GM19238 (cell line): Measurements from ENCODE around the gene TEX9.
A peak's percentile ranks its signal among the peaks of the same experiment; 100 is the strongest.
"Not testable (repeated sequence)": the region's sequence is repeated elsewhere in the genome, so short reads cannot be mapped to it uniquely, and the experiment has no call there.

Source experiments
- DNase-seq: peaks from one replicate; pipeline ENCODE4 v3.0.0; 2011; ENCODE audit warnings: low spot score; ENCODE audit not compliant: insufficient read length

TEX9 gene

DNA sequence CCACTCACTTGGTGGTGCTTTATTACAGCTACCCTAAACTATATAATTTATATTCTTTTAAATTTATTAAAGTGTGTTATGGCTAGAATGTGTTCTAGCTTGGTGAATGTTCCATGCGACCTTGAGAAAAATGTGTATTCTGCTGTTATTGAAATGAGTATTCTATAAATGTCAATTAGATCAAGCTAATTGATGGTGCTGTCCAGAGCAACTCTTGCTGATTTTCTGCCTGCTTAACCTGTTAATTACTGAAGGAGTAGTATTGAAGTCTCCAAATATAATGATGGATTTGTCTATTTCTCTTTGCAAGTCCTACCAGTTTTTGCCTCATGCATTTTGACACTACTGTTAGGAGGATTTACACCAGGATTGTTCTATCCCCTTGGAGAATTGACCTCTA, 3.2 kb upstream of the TEX9 start:
- DNase-seq = no peak

DNA sequence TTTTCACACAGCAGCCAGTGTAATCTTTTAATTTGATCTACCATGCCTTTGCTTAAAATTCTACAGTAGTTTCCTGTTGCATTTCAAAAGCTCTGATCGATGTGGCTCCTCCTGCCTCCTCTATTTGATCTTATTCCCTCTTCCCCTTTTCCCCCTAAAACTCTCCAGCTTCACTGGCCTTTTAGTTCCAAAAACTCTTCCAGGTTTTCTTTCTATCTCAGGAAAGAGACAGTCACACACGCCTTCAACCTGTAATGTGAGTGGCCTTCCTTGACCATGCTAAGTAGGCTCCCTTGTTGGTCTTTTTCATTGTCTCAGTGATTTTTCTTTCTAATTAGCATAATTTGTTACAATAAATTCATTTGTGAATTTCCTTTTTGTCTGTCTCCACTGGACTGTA, 985 bp downstream of the TEX9 start:
- no peak for DNase-seq

DNA sequence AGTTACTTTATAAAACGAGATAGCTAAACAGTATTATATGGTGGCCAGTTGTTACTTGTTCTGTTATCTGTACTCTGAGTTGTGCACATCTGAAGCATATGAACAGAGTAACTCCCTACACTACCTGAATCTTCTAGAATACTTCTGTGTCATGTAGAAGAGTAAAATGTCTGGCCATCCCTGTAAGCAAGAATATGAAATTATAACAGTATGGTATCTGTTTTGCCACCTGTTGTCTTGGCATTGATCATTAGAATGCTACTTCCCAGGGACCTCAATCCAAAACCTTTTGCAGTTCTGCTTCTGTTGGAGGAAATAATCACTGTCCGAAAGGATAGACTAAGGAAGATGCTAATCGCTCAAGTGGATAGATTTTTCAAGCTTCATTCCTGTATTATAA, 1.9 kb downstream of the TEX9 start:
- DNase-seq = no peak

DNA sequence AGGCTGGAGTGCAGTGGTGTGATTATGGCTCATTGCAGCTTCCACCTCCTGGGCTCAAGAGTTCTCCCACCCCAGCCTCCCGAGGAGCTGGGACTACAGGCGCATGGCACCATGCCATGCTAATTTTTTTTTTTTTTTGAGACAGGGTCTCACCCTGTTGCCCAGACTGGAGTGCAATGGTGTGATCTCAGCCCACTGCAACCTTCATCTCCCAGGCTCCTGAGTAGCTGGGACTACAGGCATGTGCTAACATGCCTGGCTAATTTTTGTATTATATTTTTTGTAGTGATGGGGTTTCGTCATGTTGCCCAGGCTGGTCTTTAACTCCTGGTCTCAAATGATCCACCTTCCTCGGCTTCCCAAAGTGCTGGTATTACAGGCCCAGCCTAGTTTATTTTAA, 4.0 kb downstream of the TEX9 start:
- no peak for DNase-seq

DNA sequence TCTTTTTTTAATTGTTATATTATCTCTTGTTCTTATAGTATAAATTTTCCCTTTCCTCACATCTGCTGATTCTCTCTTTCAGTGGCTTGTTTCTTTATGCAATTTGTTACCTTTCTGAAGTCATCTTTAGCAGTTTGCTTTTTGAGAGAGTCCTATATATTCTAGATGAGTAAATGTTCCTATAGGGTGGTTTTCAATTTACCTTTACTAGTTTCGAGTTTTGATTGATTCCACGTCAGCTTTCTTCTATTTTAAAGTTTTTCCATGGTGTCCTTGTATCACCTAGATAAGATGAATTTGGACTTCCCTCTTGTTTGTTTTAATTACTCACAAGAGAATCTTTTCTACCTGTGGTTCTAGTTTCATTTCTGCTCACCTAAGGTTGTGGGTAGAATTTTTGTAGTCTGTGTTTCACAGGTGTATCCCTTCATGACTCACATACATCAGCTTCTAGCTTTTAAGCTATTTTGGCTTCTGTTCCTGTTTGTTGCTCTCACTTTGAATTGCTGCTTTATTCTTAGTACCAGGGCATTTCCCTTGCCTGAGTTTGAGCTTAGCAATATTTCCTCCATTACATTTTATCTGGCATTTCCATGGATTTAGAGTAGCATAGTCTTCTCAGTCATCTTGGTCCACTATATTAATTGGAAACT, 6.4 kb downstream of the TEX9 start:
- DNase-seq = peak; percentile 5

DNA sequence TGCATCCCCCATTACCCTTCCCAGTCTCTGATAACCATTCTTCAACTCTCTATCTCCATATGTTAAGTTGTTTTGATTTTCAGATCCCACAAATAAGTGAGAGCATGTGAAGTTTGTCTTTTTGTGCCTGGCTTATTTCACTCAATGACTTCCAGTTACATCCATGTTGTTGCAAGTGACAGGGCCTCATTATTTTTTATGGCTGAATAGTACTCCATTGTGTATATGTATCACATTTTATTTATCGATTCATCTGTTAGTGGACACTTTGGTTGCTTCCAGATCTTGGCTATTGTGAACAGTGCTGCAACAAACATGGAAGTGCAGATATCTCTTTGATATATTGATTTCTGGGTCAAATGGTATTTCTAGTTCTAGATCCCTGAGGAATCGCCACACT, 9.5 kb downstream of the TEX9 start:
- DNase-seq = not testable (repeated sequence)

DNA sequence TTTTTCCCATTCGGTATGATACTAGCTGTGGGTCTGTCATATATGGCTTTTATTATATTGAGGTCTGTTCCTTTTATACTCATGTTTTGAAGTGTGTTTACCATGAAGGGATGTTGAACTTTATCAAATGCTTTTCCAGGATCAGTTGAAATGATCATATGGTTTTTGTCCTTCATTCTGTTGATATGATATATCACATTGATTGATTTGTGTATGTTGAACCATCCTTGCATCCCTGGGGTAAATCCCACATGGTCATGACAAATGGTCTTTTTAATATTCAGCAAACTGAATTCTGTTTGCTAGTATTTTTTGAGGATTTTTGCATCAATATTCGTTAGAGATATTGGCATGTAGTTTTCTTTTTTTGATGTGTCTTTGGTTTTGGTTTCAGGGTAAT, 12.6 kb downstream of the TEX9 start:
- not testable (repeated sequence) for DNase-seq

DNA sequence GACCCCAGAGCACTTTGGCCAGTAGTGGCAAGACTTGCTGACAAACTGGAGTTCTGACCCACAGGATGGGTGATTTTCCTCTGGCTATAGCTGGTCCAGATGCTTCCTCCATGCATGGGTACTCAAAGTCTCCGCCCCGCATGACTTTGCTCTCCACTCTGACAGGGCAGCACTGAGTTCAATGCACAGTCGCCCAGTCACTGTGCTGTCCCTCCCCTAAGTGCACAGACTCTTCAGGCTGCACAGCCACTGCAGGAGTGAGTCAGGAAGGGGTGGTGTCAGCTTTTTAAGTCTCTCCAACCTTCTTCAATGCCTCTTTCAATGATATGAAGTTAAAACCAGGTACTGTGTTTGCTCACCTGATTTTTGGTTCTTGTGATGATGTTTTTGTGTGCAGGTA, 17.8 kb downstream of the TEX9 start:
- DNase-seq = no peak

DNA sequence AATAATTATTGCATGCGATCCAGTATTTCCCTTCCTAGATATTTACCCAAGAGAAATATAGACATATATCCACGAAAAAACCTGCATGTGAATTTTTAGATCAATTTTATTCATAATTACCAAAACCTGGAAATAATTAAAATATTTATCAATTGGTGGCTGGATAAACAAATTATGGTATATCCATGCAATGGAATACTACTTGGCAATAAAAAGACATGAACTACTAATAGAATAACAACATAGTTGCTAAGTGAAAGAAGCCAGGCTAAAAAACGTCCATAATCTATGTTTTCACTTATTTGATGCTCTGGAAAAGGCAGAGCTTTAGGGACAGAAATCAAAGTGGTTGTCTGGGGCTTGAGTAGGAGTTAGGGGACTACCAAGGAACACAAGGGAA, 20.7 kb downstream of the TEX9 start:
- no peak for DNase-seq

DNA sequence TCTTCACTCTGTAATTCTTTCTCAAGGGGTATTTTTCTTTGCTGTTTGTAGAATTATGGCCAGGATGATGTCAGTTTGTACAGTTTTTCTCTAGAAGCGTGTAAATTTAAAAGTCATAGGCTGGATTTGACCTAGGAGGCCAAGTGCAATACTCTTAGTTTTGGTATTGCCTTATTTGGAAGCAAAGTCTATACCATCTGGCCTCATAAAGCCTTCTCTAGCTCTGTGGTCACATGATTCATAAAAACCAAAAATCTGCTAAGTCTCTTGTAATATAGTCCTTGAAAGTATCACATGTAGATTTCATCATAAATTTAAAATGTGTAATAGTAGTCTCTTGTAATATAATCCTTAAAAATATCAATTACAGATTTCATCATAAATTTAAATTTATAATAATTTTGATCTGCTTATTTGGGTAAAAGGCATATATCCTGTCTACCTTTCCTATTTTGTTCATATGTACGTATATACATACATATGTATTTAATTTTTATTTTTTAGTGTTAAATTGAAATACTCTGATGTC, 25.6 kb downstream of the TEX9 start:
- no peak for DNase-seq

DNA sequence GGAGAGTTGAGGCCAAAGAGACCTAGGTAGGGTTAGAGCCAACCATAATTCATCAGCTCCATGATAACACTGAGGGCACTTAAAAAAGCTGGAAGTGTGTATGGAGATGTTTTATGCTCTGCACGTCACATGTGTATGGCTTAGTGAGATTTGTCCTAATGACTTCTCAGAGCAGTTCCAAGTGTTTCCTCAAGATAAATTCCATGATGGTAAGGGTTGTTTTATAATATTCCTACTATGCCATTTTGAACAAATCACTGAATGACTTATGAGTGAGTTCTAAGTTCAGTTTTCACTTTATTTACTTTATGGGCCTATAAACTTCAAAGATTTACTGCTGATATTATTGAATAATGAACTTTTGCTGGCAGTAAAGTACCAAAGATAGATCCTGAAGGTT, 28.1 kb downstream of the TEX9 start:
- DNase-seq = no peak

DNA sequence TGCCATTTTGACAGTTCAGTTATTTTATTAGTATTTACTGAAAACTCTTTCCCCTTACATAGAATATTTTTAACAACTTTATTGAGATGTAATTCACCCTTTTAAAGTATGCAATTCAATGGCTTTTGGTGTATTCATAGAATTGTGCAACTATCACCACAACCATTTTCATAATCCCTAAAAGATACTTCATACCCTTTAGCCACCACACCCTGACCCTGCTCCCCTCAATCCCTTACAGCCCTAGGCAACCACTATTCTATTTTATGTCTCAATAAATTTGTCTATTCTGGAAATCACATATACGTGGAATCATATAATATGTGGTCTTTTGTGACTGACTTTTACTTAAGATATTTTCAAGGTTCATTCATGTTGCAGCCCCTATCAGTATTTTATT, 29.7 kb downstream of the TEX9 start:
- no peak for DNase-seq

DNA sequence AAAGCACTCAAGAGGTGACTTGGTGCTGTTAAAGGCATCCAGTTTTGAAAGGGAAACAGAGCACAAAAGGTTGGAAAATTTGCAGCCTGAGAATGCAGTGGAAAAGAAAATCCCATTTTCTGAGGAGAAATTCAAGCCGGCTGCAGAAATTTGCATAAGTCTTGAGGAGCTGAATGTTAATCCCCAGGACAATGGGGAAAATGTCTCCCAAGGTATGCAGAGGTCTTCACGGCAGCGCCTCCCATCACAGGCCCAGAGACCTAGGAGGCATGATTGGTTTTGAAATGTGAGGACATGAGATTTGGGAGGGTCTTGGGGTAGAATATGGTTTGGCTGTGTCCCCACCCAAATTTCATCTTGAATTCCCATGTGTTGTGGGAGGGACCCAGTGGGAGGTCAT, 32.1 kb downstream of the TEX9 start:
- not testable (repeated sequence) for DNase-seq

DNA sequence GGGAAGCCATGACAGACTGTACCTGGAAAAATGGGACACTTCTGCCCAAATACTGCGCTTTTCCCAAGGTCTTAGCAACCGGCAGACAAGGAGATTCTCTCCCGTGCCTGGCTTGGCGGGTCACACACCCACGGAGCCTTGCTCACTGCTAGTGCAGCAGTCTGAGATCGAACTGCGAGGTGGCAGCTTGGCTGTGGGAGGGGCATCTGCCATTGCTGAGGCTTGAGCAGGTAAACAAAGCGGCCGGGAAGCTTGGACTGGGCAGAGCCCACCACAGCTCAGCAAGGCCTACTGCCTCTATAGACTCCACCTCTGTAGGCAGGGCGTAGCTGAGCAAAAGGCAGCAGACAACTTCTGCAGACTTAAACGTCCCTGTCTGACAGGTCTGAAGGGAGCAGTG, 34.0 kb downstream of the TEX9 start:
- DNase-seq = not testable (repeated sequence)

DNA sequence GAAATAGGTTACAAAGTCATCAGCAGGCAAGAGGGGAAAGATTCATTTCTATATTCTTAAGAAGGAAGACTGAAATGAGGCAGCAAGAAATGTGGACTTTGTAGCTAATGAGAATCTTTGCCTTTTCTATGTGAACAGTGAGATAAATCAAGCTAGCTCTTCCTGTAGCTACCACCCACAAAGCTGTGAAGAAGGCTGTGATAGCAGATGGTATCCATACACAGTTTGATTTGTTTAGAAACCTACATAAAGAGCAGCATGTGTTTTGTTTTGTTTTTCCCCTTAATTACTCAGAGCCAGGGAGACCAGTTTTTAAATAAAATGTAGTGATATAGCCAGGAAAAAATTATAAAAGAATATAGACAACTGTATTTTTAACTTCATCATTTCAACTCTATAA, 45.5 kb downstream of the TEX9 start:
- DNase-seq = no peak

DNA sequence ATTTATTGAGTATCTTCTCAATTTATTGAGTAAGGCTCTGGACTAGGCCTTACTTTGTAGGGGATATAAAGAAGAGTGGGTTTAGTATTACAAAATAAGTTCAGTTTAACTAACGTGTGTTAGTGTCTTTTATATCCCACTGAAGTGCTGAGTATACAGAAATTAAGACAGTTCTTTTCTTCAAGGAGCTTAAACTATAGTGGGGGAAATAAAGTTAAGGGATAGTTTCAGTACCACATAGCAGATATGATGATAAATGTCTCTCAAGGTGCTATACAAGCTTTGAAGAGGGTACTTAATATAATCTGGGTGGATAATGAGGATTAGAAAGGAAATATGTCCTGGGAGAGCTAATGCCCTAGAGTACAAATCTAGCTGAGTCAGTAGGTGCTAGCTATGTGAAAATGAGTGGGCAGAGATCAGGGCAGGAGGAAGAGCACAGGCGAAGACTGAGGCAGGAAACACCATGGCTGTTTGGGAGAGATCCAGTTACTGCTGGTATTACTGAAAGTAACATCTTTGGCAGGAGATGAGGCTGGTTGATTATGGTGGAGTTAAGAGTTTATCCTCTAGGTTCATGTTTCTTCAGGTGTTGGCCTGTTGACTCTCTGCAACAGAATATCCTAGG, 46.0 kb downstream of the TEX9 start:
- no peak for DNase-seq

DNA sequence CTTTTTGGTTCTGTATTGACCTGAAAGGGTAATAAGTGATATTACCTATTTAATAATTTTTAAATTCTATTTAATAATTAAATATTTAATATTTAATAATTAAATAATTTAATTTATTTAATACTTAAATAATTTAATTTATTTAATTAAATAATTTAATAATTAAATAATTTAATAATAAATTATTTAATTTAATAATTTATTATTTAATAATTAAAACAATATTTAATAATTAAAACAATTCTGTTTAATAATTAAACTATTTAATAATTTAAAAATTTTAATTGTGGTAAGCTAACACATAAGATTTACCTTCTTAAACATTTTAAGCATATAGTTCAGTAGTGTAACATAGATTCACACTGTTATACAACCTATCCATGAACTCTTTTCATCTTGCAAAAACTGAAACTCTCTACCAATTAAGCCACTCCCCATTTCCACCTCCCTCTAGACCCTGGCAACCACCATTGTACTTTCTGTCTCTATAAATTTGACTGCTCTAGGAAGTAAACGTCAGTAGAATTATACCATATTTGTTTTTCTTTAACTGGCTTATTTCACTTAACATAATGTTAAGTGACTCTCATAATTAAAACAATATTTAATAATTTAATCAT, 48.0 kb downstream of the TEX9 start:
- not testable (repeated sequence) for DNase-seq

DNA sequence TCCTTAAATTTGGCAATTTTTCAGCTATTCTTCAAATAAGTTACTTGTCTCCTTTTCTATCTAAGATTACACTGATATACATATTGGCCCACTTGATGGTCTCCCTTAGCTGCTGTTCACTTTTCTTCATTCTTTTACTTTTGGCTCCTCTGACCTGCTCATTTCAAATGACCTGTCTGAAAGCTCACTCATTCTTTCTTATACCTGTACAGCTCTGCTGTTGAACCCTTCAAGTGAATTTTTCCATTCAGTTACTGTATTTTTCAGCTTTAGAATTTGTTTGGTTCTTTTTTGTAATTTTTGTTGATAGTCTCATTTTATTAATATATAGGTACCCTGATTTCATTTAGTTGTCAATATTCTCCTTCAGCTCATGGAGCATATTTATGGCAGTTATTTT, 60.0 kb downstream of the TEX9 start:
- DNase-seq = no peak

DNA sequence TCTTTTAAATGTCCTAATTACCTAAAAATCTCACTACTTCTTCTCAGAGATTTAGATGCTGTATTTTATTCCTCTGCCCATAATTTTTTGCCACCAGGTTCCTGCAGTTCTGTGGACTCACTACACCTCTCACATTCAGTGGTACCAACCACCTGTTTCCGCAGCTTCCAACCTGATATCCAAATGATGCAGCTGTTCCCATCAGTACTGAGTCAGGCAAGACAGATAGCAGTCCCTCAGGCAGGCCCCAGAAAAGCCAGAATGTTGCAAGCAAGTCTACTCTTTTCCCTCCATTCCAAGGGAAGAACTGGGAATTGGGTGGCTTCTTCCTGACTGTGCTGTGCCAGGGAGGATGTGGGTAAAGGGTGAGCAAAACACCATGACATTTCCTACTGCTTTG, 60.8 kb downstream of the TEX9 start:
- no peak for DNase-seq

DNA sequence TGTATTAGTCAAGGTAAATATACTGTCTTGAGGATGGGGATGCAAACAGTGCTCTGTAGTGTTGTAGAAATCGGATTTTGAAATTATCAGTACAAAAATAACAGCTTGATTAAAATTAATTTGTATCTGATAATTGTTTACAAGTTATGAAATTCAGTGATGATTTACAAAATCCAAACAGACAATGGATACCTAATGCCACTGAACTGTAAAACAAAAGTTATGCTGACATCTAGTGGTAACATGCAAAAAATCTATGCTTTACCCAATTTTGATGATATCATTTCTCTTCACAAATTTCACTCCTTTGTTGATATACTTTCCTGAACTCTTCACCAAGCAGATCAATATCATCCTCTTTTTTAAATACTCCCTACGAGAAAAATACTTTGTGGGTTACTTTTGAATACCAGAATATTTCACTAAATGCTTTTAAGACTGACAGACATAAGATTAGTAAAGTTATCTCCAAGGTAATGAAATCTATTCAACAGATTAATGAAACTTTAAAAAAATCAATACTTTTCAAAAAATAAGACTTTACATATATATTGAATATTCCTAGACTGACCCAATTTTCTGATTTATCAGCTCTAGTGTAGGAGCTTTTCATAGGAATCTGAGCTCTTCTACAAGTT, 63.7 kb downstream of the TEX9 start:
- DNase-seq = no peak

DNA sequence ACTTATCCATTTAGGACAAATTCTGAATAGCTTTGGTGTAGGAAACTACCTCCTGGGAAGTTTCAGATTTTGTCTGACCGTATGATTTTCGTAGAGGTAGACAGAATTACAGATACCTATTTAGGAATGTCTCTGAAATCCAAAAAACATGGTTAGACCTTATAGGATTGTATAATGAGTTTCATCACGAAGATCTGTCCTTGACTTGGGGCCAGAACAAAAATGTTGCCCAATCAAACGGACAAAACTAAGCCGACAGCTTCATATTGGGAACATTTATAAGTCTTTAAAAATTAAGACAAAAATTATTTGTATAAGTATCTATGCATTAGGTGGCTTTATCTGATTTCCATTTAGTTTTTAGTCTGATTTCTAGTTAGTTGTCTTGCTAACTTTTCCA, 67.1 kb downstream of the TEX9 start:
- DNase-seq = no peak

DNA sequence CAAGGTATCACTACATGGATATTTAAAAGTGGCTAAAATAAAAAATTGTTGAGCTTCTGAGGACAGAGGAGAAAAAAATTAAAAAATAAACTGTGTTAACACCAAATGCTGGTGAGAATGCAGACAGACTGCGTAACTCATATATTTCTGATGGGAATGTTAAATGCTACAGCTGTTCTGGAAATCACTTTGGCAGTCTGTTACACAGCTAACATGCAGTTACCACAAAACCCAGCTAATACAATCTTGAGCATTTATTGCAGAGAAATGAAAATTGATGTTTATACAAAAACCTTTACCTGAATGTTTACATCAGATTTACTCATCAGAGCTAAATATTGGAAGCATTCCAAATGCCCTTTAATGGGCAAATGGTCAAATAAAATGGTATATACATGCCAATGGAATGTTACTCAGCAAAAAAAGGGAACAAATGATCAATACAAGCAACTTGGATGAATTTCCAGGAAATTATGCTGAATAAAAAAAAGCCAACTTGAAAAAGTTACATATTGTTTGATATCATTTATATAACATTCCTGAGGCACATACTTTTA, 75.1 kb downstream of the TEX9 start:
- no peak for DNase-seq
